ENCODE data around the gene POLDIP2. TPM values are rescaled to one million over a fixed set of nuclear protein-coding genes. Genes with fewer than 3 reads are reported as not detected.

The POLDIP2 gene, protein sequence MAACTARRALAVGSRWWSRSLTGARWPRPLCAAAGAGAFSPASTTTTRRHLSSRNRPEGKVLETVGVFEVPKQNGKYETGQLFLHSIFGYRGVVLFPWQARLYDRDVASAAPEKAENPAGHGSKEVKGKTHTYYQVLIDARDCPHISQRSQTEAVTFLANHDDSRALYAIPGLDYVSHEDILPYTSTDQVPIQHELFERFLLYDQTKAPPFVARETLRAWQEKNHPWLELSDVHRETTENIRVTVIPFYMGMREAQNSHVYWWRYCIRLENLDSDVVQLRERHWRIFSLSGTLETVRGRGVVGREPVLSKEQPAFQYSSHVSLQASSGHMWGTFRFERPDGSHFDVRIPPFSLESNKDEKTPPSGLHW
- 61.2 and 74.0 TPM in 2 replicates for total RNA-seq

DNA sequence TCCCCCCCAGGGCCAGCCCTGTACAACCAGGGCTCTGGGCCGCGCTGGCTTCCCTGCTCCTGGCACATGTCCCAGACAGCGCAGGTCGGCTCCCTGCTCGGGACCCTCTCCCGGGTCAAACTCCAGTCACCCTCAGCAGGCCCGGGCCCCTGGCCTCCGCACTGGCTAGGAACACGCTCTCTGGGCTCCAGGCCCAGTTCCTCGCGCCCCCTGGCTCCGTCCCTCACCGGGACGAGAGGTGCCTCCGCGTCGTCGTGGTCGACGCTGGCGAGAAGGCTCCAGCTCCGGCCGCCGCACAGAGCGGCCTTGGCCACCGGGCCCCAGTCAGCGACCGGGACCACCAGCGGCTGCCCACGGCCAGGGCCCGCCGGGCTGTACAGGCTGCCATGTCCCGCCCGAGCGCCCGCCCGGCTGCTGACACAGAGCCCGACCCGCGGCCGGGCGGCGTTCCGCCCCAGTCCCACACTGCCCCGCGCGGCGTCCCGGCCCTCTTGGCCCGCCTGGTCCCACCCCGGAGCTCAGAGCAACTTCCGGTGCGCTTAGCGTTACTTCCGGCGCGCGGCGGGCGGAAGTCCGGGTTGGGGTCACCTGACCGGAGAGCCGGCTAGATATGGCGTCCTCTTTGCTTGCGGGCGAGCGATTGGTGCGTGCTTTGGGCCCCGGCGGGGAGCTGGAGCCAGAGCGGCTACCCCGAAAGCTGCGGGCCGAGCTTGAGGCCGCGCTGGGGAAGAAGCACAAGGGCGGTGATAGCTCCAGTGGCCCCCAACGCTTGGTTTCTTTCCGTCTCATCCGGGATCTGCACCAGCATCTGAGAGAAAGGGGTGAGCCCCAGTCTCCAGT is at the start of gene POLDIP2:
Gene POLDIP2, minus strand, starts transcription at position 467 of the 840 bp plus-strand sequence. Its CDS starts 79 bp downstream, at position 388.

DNA sequence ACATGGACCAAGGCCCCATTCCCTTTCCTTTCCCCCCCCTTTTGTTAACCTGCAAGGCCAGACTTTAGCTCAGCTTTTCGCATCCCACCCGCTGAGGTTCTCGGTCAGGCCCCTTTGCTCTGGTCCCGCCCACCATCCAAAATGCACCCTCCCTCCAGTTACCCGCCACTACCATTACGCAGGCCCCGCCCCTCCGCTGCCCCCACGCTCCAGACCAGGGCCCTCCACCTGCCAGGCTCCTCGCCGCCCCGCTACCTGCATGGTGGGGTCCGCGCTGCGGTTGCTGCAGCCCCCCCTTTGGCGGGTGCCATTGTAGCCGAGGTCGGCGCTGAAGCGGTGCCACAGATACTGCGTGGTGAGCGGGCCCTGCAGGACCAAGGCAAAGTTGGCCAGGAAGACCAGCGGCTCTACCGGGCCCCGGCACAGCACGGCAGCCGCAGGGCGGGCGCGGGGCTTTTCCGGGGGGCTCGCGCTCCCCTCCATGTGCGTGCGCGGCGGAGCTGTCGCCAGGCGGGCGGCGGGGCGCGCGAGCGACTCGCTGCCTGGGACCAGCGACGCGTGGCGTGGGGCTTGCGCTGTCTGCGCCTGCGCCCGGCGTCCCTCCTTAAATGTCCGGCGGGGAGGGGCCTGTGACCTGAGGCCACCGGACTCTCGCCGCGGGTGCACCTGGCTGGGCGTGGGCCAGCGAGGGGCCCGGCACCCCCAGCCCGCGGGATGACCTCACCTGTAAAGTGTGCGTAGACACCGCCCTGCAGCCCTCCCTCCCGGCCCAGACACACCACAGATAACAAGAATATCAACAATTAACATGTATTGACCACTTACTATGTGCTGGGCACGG is 48.5 kb upstream of the POLDIP2 start, which contains the start of gene SLC46A1:
Gene SLC46A1, minus strand, starts transcription at position 581 of the 841 bp plus-strand sequence. Its CDS starts 98 bp downstream, at position 483.

DNA sequence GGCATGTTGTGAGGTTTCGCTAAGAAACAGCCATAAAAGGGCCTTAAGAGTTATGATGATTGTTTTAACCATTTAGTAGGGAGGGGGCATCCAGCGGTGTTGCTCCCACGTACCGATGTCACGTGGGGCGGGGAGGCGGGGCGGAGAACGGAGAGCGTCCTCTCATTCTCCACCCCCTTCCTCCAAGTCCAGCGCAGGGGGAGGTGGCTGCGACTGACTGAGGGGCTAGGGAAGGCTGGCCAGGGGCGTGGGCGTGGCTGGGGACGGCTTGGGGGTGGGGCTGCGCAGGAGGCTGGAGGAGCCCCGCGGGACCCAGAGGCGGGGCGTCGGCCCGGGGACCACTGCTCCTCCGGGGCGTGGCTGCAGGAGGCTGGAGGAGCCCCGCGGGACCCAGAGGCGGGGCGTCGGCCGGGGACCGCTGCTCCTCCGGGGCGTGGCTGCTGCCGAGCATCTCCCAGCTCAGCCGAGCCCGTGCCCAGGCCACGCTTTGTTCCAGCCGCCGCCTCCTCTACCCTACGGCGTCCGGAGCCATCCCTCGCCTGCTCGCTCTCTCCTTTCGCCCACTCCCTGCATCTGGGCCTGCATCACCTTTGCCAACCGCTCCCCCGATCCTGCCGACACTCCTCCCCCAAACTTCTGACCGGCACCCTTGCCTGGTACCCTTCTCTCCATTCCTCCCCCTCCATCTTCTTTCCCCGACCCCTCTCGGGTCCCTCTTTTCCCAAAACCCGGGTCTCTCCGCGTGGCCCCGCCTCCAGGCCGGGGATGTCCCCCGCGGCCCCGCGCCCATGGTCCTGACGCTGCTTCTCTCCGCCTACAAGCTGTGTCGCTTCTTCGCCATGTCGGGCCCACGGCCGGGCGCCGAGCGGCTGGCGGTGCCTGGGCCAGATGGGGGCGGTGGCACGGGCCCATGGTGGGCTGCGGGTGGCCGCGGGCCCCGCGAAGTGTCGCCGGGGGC is 14.2 kb upstream of the POLDIP2 start, which contains the start of gene SARM1:
Gene SARM1, plus strand, starts transcription at position 450 of the 958 bp plus-strand sequence. Its CDS starts 339 bp downstream, at position 789.

DNA sequence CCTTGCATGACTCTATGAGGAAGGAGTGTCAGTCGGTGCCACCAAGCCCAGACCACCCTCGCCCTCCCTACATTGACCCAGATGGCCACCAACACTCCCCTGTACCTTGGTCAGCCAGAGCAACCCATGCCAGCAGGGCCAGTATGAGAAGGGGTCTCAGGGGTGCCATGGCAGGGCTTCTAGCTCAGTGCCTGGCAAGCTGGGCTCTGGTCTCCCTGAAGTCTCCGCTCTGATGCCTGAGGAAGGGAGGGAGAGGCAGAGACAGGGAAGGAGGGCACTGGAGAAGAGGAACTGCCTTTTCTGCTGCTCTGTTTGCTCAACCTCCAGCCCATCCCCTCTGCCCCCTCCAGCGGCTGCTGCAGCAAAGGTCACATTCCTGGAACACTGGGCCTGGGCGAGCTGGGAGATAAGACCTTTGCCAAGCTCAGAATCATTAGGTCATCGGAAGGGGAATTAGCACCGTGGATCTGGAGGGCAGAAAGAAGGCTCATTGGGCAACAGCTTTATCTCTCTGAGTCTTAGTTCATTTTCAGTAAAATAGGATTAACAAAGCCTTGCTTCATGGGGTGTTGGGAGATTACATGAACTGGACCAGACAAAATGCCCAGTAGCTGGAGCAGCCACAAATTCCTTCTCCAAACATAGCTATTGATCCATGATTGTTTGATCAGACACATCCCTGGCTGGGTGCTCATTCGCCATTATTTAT is 12.9 kb upstream of the POLDIP2 start, which contains the start of gene VTN:
Gene VTN, minus strand, starts transcription at position 273 of the 709 bp plus-strand sequence. Its CDS starts 104 bp downstream, at position 169.

DNA sequence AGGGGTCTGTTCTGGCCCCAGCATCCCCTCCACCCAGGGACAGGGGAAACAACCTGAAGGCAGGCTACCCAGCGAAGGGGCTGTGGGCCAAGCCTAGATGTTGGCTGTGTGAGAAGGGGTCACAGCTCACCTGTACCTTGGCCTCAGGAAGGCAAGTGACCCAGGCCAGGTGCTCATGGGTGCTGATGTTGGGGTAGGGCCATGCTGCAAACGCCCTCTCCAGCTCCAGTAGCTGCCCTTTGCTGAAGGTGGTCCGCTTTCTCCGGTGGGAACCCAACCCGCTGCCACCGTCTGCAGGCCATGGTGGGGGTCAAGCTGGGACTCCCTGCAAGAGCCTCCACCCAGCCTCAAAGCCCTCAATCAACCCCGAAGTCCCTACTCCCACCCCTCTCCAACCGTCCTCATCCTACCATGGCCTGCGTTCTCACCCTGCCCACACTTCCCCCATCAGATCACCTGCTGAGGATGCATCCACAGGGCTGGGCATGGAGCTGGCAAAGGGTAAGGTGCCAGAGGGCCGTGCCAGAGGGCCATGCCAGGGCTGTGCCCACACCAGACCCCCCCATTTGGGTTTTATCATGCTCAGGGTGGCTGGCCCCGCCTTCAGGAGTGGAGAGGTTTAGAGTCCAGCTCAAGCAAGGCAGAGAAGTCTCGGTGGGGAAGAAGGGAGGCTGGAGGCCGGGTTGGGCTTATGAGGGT is 7.5 kb upstream of the POLDIP2 start, which contains the start of gene SEBOX:
Gene SEBOX, minus strand, starts transcription at position 535 of the 699 bp plus-strand sequence. Its CDS starts 48 bp downstream, at position 487.

DNA sequence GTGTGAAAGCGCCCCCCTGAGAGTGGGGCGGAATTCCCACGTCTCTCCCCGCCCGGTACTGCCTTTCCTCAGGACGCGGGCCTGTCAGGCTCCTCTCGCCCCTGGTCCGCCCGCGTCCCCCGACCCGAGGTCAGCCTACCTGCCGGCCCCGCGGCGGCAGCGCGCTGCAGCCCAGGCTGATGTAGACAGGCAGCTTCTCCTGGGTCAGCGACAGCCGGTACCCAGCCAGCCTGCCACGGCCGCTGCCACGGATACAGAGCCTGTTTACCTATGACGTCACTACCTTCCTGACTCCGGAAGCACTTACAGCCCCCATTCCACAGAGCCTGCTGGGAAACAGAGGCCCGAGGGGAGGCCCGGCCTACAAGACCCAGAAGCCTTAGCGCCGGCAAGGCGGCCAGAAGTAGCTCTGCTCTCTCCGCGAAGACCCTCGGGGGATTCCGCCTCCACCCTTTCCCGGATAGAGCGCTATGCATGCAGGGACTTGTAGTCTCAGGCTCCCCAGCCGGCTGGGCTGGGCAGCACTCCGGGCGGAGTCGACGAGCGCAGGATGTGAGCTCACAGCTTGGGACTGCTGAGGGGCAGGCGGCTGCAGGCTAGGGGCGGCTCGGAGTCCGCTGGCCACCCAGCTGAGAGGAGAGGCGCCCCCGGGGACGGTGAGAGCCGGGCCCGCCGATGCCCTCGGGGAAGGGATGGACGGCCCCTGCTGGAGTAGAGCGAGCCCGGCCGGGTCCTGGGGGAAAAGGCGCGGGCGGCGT is 21.9 kb downstream of the POLDIP2 start, which contains the start of the genes IFT20 and TNFAIP1:
Gene IFT20, minus strand, starts transcription at position 272 of the 758 bp plus-strand sequence. CDS start 3,487 bp downstream, outside the sequence.
Gene TNFAIP1, plus strand, starts transcription at position 561 of the 758 bp plus-strand sequence. CDS start 3,761 bp downstream, outside the sequence.

DNA sequence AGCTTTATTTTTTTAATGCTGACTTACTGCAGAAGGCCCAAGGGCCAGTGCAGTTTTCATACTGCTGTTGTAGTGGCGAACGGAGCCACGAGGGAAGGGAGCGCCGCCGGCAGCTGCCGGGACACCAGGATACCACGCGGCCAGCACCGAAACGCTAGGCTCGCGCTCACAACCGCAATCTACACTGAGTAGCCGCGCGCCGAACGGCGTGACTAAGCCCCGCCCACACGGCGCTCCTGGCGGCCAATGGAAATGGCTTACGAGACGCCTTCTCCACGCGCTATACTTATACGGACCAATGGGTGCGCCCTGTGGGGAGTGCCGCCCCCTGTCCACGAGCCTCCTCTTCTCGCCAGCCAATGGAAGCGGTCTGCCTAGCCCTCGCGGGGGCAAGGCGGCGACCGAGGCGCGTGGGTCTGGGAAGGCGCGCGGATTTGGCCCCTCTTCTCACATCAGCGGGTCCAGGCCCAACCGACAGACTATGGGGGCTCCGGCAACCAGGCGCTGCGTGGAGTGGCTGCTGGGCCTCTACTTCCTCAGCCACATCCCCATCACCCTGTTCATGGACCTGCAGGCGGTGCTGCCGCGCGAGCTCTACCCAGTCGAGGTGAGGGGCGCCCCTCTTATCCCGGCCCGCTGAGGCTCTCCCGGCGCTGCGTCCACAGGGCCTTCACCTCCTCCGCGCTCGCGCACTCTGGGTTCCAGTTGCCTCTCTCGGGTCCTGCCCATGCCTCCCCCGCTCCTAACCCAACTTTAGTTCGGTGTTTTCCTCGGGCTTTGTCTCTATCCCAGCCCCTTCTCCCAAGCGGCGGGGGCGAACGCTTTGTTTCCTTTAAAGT is 38.3 kb downstream of the POLDIP2 start, which contains the start of gene TMEM97:
Gene TMEM97, plus strand, starts transcription at position 442 of the 839 bp plus-strand sequence. Its CDS starts 40 bp downstream, at position 482.

Other genes with a start within 250 kb of the POLDIP2 start
- gene TMEM97, start 38.3 kb downstream of the POLDIP2 start, total RNA-seq, result 8.0 and 22.3 TPM in 2 replicates
- gene IFT20, start 22.1 kb downstream of the POLDIP2 start, total RNA-seq, result 54.5 and 101 TPM in 2 replicates
- gene TNFAIP1, start 21.8 kb downstream of the POLDIP2 start, total RNA-seq, result 25.2 and 52.2 TPM in 2 replicates
- not detected in 2 replicates for gene SEBOX, start 7.7 kb upstream of the POLDIP2 start, total RNA-seq
- 3.4 and 51.4 TPM in 2 replicates for gene VTN, start 12.8 kb upstream of the POLDIP2 start, total RNA-seq
- gene SARM1, start 14.2 kb upstream of the POLDIP2 start, total RNA-seq, result 16.6 and 21.8 TPM in 2 replicates
- gene SLC46A1, start 48.7 kb upstream of the POLDIP2 start, total RNA-seq, result 10.1 and 12.1 TPM in 2 replicates
- not detected in 2 replicates for gene SLC13A2, start 116.1 kb upstream of the POLDIP2 start, total RNA-seq
- not detected in 2 replicates for gene FOXN1, start 148.8 kb upstream of the POLDIP2 start, total RNA-seq
- 26.7 and 31.0 TPM in 2 replicates for gene UNC119, start 195.1 kb upstream of the POLDIP2 start, total RNA-seq
- gene PIGS, start 214.0 kb upstream of the POLDIP2 start, total RNA-seq, result 107 and 165 TPM in 2 replicates
- gene ALDOC, start 219.4 kb upstream of the POLDIP2 start, total RNA-seq, result 139 and 187 TPM in 2 replicates
- 5.6 and 25.5 TPM in 2 replicates for gene SPAG5, start 241.5 kb upstream of the POLDIP2 start, total RNA-seq

Data from smooth muscle cell of the umbilical artery (primary cell).